ENCODE measurements around the gene PLA2G7. TPM values are rescaled to one million over a fixed set of nuclear protein-coding genes. Genes with fewer than 3 reads are reported as not detected.

PLA2G7 gene
- total RNA-seq, 2 donors from 2014 or later, result 1.2 to 2.9 TPM

DNA sequence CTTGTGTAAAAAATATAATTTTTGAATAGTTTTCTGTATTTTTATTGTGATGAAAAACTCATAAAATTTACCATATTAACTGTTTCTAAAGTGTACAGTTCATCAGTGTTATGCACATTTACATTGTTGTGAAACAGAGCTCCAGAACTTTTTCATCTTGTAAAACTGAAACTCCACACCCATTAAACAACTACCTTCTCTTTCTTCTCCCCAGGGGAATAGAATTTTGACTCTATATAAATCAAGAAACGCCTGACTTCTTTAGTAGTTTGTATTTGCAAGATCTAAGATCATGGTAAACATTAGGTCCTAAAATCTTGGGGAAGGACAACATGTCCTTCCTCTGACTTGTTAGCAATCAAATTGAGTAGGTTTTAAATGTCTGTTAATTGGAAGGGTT lies 20.7 kb upstream of the PLA2G7 start:
- no peaks in the 10 kb centered on the region for H3K36me3 ChIP-seq
- TF ChIP-seq, protein P1, sequence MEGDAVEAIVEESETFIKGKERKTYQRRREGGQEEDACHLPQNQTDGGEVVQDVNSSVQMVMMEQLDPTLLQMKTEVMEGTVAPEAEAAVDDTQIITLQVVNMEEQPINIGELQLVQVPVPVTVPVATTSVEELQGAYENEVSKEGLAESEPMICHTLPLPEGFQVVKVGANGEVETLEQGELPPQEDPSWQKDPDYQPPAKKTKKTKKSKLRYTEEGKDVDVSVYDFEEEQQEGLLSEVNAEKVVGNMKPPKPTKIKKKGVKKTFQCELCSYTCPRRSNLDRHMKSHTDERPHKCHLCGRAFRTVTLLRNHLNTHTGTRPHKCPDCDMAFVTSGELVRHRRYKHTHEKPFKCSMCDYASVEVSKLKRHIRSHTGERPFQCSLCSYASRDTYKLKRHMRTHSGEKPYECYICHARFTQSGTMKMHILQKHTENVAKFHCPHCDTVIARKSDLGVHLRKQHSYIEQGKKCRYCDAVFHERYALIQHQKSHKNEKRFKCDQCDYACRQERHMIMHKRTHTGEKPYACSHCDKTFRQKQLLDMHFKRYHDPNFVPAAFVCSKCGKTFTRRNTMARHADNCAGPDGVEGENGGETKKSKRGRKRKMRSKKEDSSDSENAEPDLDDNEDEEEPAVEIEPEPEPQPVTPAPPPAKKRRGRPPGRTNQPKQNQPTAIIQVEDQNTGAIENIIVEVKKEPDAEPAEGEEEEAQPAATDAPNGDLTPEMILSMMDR (IDR thresholded peaks at IDR 0.05), result no peak
- no peaks in the 10 kb centered on the region for H3K27me3 ChIP-seq
- intact Hi-C loops (cut with DNase I), result no loop called here
- H3K4me3 ChIP-seq, result no peak overlapping the region
- DNase-seq, result no peak
- no peak overlapping the region for H3K9ac ChIP-seq (ENCODE audit: low read depth in 2 of 2, low read length in 2 of 2)
- no peaks in the 10 kb centered on the region for H3K4me1 ChIP-seq
- H3K27ac ChIP-seq, result no peak overlapping the region
- no peaks in the 10 kb centered on the region for H3K9me3 ChIP-seq

DNA sequence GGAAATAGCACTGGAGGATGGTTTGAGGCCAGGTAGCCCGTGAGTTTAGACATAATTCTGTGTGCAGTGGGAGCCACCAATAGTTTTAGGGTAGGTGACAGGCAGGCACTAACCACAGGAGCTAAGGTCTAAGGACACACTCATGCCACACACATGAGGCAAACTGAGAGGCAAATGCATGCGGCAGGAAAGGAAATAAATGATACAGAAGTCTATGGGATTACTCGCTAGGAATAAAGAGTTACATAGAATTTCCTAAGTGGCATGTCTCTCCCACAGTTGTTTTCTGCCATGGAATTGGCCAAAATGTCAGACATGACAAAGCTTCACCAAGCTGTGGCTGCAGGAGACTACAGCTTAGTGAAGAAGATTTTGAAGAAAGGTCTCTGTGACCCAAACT lies 16.5 kb upstream of the PLA2G7 start:
- no peaks in the 10 kb centered on the region for H3K36me3 ChIP-seq
- DNase-seq, result no peak
- no peaks in the 10 kb centered on the region for H3K27me3 ChIP-seq
- TF ChIP-seq, protein P1 (IDR thresholded peaks at IDR 0.05), result no peak
- no peak overlapping the region for H3K4me3 ChIP-seq
- intact Hi-C loops (cut with DNase I), result no loop called here
- H3K4me1 ChIP-seq, result no peaks in the 10 kb centered on the region
- H3K27ac ChIP-seq, result no peak overlapping the region
- H3K9ac ChIP-seq (ENCODE audit: low read depth in 2 of 2, low read length in 2 of 2), result no peak overlapping the region
- no peaks in the 10 kb centered on the region for H3K9me3 ChIP-seq

DNA sequence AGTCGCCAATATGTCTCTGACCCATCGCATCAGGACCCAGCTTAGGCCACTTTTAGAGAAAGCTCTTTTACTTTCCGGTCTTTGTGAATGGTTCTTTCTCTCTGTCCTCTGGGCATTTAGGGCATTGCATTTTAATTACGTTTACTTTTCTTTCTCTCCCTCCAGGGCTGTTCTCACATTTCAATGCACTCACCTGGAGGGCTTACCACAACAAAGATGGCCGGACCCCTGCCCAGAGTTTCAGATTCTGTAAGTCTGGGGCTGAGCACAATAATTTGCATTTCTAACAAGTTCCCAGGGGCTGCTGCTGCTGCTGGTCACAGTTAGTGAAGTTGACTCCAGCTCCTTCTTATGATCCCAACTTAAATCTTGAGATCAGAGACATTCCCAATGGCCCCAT lies 14.6 kb upstream of the PLA2G7 start:
- no peak overlapping the region for H3K4me3 ChIP-seq
- TF ChIP-seq, protein P1 (IDR thresholded peaks at IDR 0.05), result no peak
- no peak overlapping the region for H3K9ac ChIP-seq (ENCODE audit: low read depth in 2 of 2, low read length in 2 of 2)
- H3K36me3 ChIP-seq, result no peaks in the 10 kb centered on the region
- no peaks in the 10 kb centered on the region for H3K9me3 ChIP-seq
- DNase-seq, result no peak
- H3K4me1 ChIP-seq, result no peaks in the 10 kb centered on the region
- no peaks in the 10 kb centered on the region for H3K27me3 ChIP-seq
- intact Hi-C loops (cut with DNase I), result no loop called here
- no peak overlapping the region for H3K27ac ChIP-seq

DNA sequence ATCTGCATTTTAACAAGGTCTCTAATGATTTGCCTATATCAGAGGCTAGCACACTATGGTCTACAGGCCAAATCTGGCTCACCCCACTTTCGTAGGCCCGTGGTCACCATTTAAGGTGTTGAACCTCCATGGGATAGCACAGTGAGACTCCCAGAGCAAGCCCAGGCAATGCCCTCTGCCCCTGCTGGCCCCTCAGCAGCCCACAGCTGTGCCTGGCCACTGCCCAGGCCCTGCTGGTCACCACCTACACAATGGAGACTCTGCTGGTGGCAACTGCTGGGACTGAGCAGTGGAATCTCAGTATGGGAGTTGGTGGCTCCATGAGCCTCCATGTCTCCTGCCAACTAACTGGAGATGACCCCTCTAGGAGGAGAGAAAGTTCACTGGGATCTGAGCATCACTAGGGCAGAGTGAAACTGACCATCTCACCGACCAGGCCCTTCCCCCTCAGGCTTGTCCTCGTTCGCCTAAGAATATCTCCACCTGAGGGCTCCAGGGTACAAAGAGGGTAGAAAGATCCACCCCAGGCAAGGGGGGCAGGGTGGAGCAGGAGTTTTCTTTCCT lies 13.8 kb upstream of the PLA2G7 start:
- no peaks in the 10 kb centered on the region for H3K9me3 ChIP-seq
- no peaks in the 10 kb centered on the region for H3K36me3 ChIP-seq
- no peaks in the 10 kb centered on the region for H3K4me1 ChIP-seq
- no peak overlapping the region for H3K27ac ChIP-seq
- H3K27me3 ChIP-seq, result no peaks in the 10 kb centered on the region
- no peak overlapping the region for H3K9ac ChIP-seq (ENCODE audit: low read depth in 2 of 2, low read length in 2 of 2)
- TF ChIP-seq, protein P1 (IDR thresholded peaks at IDR 0.05), result no peak
- DNase-seq, result no peak
- intact Hi-C loops (cut with DNase I), result no loop called here
- H3K4me3 ChIP-seq, result no peak overlapping the region

DNA sequence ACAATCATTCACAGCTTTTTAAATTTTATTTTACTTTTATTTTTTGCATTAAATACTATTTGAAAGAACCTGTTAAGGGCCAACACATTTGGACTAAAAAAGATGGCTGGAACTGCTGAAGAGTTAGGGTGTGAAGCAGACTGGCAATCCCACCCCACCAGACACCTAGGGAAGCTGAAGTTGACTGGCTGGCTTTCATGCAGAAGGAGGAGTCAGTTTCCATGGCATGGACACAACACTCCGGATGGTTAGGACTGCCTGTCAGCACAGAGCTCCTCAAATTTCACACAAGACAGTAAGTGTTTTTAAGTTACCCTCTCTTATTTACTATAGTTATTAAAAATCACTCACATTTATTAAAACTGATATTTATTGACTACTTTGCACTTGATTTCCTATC lies 11.5 kb upstream of the PLA2G7 start, which contains the start of gene ANKRD66:
Gene ANKRD66, plus strand, starts transcription at position 238 of the 400 bp plus-strand sequence. CDS start 5,016 bp downstream, outside the sequence.
- H3K4me3 ChIP-seq, result no peak within 1 kb of the TSS
- no peaks in the 10 kb centered on the region for H3K27me3 ChIP-seq
- no peak within 1 kb of the TSS for H3K27ac ChIP-seq
- DNase-seq, result no peak
- no peaks in the 10 kb centered on the region for H3K36me3 ChIP-seq
- intact Hi-C loops (cut with DNase I), result no loop called here
- H3K9me3 ChIP-seq, result no peaks in the 10 kb centered on the region
- TF ChIP-seq, protein P1 (IDR thresholded peaks at IDR 0.05), result no peak
- no peaks in the 10 kb centered on the region for H3K4me1 ChIP-seq
- H3K9ac ChIP-seq (ENCODE audit: low read depth in 2 of 2, low read length in 2 of 2), result no peak within 1 kb of the TSS

All from colonic mucosa (tissue), 4 donors.